Measurements from ENCODE around the gene DGUOK.
A peak's percentile ranks its signal among the peaks of the same experiment; 100 is the strongest.

The DGUOK gene

GRCh38 chr2:73976803-73977202 lies 50.1 kb downstream of the DGUOK start:
- DNase-seq (ENCODE audit: low read depth in 2 of 2, low spot score in 1 of 2): no peak

GRCh38 chr2:73977466-73977865 lies 50.8 kb downstream of the DGUOK start:
- DNase-seq (ENCODE audit: low read depth in 2 of 2, low spot score in 1 of 2): no peak

GRCh38 chr2:73979021-73979420 lies 52.3 kb downstream of the DGUOK start:
- peak; percentile 49 to 55 for DNase-seq (ENCODE audit: low read depth in 2 of 2, low spot score in 1 of 2)

GRCh38 chr2:73979686-73980085 lies 53.0 kb downstream of the DGUOK start:
- DNase-seq (ENCODE audit: low read depth in 2 of 2, low spot score in 1 of 2): no peak

- no peak for DNase-seq (ENCODE audit: low read depth in 2 of 2, low spot score in 1 of 2)
Observed at GRCh38 chr2:73980566-73980965, 53.9 kb downstream of the DGUOK start.

GRCh38 chr2:73981081-73982001 lies 54.7 kb downstream of the DGUOK start:
- DNase-seq (ENCODE audit: low read depth in 2 of 2, low spot score in 1 of 2): no peak

GRCh38 chr2:73982140-73982617 lies 55.5 kb downstream of the DGUOK start:
- DNase-seq (ENCODE audit: low read depth in 2 of 2, low spot score in 1 of 2): no peak

GRCh38 chr2:73983322-73984202 lies 56.9 kb downstream of the DGUOK start:
- no peak for DNase-seq (ENCODE audit: low read depth in 2 of 2, low spot score in 1 of 2)

GRCh38 chr2:73984203-73984921 lies 57.7 kb downstream of the DGUOK start, which contains the start of gene TET3:
TSS of gene TET3 (plus strand) at chr2:73984910. CDS start at chr2:73986404, 1,494 bp downstream.
- DNase-seq (ENCODE audit: low read depth in 2 of 2, low spot score in 1 of 2): peak in 1 of 2 donors; percentile 59

GRCh38 chr2:73984922-73985307 lies 58.2 kb downstream of the DGUOK start:
- DNase-seq (ENCODE audit: low read depth in 2 of 2, low spot score in 1 of 2): peak in 1 of 2 donors; percentile 42

- peak in 1 of 2 donors; percentile 72 for DNase-seq (ENCODE audit: low read depth in 2 of 2, low spot score in 1 of 2)
Observed at GRCh38 chr2:73985308-73986084, 58.8 kb downstream of the DGUOK start.

GRCh38 chr2:73986085-73986681 lies 59.5 kb downstream of the DGUOK start:
- no peak for DNase-seq (ENCODE audit: low read depth in 2 of 2, low spot score in 1 of 2)

GRCh38 chr2:73987109-73987947 lies 60.6 kb downstream of the DGUOK start:
- no peak for DNase-seq (ENCODE audit: low read depth in 2 of 2, low spot score in 1 of 2)

- DNase-seq (ENCODE audit: low read depth in 2 of 2, low spot score in 1 of 2): no peak
Observed at GRCh38 chr2:73987948-73988700, 61.4 kb downstream of the DGUOK start.

GRCh38 chr2:73989972-73990371 lies 63.3 kb downstream of the DGUOK start:
- DNase-seq (ENCODE audit: low read depth in 2 of 2, low spot score in 1 of 2): no peak

- no peak for DNase-seq (ENCODE audit: low read depth in 2 of 2, low spot score in 1 of 2)
Observed at GRCh38 chr2:73990531-73990930, 63.9 kb downstream of the DGUOK start.

- no peak for DNase-seq (ENCODE audit: low read depth in 2 of 2, low spot score in 1 of 2)
Observed at GRCh38 chr2:73992036-73992435, 65.4 kb downstream of the DGUOK start.

- no peak for DNase-seq (ENCODE audit: low read depth in 2 of 2, low spot score in 1 of 2)
Observed at GRCh38 chr2:73993376-73993775, 66.7 kb downstream of the DGUOK start.
